GM19397 (cell line): ENCODE data around the gene RB1.
A peak's percentile ranks its signal among the peaks of the same experiment; 100 is the strongest.
"Not testable (repeated sequence)": the region's sequence is repeated elsewhere in the genome, so short reads cannot be mapped to it uniquely, and the experiment has no call there.

Source experiments
- ATAC-seq: cut with Tn5 transposase; IDR thresholded peaks from one replicate; pipeline ENCODE4 v1.9.1; 2021; ENCODE audit warnings: mild to moderate bottlenecking, moderate library complexity; ENCODE audit not compliant: unreplicated experiment

RB1 gene

DNA sequence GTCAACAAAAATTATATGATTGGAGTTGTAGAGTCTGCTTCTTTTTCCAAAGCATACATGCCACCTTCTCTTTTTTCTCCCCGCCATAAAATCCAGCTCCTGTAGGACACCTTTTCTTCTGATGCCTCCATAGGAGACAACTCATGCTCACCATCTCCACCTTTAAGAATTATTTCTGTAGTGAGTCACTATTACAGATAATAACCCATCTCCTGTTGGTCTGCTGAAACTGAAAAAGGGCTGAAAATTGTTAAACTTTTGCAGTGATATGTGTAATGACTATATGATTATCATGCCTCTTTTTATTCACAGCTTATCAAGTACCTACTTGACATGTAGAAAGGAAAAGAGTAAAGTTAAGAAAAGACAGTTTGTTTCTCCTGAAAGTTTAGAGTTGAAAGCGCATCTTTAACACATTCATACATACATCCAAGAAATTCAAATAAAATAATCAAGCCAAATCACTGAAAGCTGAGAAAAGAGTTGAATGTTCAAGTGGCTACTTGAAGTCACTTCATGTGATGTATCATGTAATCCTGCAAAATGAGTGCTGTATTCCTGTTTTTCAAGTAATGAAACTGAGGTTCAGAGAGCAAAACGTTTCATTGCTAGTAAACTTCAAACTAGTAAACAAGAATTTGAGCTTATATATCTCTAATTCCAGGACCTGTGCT lies 144.9 kb downstream of the RB1 start:
- no peak for ATAC-seq

GRCh38 chr13:48448959-48449614 lies 145.5 kb downstream of the RB1 start:
- ATAC-seq, result no peak

DNA sequence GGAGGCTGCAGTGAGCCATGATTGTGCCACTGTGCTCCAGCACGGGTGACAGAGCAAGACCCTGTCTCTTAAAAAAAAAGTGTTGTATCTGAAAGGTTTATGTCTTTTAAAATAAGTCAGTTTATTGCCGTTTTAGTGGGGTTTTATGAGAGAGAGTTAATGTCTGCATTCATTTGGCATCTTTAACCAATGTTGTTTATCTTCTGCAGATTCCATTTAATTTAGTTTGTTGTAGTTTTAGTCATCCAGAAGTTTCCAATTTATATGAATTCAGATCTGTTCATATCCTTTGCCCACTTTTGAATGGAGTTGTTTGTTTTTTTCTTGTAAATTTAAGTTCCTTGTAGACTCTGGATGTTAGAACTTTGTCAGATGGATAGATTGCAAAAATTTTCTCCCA lies 146.1 kb downstream of the RB1 start:
- ATAC-seq, result no peak

GRCh38 chr13:48451196-48451595 lies 147.6 kb downstream of the RB1 start:
- ATAC-seq, result not testable (repeated sequence)

GRCh38 chr13:48456546-48456945 lies 153.0 kb downstream of the RB1 start:
- ATAC-seq, result no peak

DNA sequence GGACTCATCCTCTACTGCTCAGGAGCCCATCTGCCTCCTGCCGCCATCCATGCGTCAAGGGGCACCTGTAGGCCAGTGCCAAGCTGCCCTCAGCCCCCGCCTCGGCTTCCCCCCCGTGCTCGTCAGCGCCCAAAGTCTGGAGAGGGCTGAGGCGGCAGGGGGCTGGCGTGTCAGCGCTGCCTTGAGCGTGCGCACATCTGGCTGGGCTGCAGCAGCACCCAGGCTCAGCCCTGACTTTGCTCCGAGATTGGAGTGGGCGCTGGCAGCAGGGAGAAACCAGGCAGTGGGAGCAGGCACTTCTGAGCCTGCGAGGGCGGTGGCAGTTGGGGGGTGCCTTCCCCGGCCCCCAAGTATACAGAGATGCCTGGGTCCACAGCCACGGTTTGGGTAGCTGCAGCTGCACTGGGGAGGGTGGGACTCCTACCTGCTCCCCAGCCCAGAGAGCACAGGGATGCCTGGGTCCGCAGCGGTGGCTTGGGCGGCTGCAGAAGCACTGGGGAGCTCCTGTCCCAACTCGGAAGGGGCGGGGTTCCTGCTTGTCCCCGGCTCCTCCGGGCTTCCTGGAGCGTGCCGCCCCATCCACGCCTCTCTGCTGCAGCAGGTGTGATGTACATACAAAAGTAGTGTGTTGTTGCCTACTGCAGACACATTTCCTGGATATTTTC lies 154.2 kb downstream of the RB1 start:
- no peak for ATAC-seq

GRCh38 chr13:48475230-48475629 lies 171.7 kb downstream of the RB1 start:
- ATAC-seq, result no peak

DNA sequence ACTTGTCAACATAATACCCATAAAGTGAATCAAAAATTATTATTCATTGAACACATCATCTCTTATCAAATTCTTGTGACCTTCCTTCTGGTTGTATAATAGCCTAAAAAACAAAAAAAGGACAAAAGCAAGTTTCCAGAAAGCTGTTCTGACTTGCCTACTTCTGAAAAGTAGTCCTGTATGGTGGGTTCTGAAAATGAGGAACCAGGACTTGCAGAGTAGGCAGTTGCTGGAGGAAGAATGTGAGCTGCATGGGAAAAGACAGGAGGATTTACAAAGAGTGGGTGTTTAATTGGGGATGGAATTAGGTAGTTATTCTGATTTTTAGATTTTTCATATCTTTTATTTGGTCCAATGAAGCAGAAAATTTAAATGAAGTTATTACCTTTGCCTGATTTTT lies 172.7 kb downstream of the RB1 start:
- ATAC-seq, result no peak

DNA sequence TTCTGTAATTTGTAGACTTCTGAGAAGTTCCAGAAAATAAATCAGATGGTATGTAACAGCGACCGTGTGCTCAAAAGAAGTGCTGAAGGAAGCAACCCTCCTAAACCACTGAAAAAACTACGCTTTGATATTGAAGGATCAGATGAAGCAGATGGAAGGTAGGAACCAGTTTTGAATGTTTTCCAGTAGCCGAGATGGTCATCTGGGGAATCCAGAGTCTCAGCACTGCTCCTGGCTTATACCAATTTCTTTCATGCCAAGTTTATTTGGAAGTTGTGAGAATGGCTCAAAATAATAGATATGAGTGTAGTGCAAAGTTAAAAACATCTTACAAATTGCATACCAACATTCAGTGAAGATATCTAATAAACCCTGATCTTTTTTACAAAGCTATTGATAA lies 173.1 kb downstream of the RB1 start:
- ATAC-seq, result no peak

DNA sequence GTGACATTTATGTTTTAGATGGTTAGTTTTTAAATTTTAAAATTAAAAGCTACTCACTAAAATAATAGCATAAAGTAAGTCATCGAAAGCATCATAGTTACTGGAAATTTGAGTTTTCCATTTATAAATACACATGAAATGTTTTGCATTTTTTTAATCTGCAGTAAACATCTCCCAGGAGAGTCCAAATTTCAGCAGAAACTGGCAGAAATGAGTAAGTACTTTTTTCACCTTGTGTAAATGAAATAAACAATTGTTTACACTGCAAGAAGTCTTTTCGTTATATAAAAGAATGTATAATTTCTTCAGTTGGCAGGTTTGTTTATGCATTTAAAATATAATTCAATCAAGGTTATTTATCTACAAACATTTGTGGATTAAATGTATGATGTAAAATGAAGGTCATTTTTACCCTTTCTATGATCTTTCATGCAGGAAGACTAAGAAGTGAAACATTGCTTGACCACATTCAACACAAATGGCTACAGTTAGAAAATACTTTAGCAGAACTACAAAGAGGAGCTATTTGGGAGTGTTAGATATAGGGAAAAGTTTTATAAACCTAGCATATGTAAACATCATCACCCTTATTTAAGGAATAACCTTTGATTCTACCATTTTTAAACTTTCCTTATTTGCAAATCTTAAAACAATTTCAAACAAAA lies 173.8 kb downstream of the RB1 start:
- ATAC-seq, result no peak

DNA sequence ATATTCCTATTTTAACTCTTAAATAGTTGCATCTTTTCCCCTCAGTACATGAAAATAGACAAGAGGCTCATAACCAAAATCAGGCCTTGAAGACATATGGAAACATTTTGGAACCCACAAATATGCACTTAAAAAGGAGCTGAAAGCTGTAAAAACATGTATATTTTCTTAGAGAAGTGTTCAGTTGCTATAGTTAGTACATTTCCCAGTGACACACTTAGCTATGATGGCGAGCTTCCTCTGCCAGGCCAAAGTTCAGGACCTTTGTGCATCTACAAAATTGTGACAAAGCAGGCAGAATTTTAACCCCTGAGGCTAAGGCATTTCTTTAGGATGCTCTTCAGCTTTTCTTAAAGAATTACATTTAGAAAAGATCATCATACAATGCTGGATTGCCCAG lies 174.8 kb downstream of the RB1 start:
- ATAC-seq, result no peak

GRCh38 chr13:48483575-48483974 lies 180.0 kb downstream of the RB1 start:
- no peak for ATAC-seq

GRCh38 chr13:48485432-48485831 lies 181.9 kb downstream of the RB1 start:
- ATAC-seq, result no peak

- ATAC-seq, result no peak
These were observed 182.8 kb downstream of the RB1 start for GRCh38 chr13:48486362-48486761.

DNA sequence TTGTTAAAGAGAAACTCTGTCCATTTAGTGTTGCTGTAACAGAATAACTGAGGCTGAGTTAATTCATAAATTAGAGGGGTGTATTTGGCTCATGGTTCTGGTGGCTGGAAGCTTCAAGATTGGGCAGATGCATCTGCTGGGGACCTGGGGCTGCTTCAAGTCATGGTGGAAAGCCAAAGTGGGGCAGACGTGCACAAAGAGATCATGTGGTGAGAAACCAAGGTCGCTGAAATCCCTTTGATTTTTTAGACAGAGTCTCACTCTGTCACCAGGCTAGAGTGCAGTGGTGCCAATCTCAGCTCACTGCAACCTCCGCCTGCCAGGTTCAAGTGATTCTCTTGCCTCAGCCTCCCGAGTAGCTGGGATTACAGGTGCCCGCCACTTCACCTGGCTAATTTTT lies 183.3 kb downstream of the RB1 start:
- no peak for ATAC-seq

DNA sequence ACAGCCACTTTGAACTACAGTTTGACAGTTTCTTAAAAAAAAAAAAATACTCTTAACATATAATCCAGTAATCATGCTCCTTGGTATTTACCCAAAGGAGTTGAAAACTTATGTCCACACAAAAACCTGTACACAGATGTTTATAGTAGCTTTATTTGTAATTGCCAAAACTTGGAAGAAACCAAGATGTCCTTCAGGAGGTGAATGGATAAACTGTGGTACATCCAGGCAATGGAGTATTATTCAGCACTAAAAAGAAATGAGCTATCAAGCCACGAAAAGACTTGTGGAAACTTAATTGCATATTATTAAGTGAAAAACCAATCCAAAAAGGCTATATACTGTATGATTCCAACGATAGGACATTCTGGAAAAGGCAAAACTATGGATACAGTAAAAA lies 184.4 kb downstream of the RB1 start:
- ATAC-seq, result no peak

GRCh38 chr13:48488995-48489394 lies 185.4 kb downstream of the RB1 start:
- no peak for ATAC-seq

GRCh38 chr13:48489666-48490065 lies 186.1 kb downstream of the RB1 start:
- no peak for ATAC-seq

GRCh38 chr13:48490241-48490640 lies 186.7 kb downstream of the RB1 start:
- no peak for ATAC-seq

DNA sequence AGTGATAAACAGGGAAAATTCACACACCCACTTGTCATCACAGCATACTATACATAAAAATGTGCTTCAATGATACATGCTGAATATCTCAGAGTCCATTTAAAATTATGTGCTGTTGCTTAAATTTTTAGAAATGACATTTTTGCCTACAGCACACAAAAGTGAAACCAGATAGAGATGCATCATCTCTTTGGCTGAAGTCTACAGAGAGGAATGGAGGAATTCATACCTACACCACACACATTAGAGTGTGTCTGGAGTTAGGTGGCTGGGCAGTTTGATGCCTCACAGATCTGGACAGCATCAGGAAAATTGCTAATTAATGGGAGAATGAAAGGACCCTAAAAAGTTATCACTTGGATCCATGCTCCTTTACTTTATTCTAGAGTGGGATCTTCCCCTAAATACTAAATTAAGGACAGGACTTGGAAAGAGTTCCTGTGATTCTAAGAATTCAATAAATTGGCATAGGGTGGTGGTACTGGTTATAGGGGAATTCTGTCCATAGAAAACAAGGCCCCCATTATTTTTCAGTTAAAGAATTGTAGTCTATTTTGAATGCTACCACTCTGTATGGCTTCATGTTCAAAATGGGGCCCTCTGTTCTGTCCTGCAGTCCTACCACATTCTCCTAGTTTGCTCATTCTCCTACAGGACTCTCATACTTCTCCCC lies 188.0 kb downstream of the RB1 start:
- ATAC-seq, result no peak

GRCh38 chr13:48492096-48492440 lies 188.5 kb downstream of the RB1 start:
- peak; percentile 60 for ATAC-seq
